OCI-LY1 (cell line): ENCODE data around the gene PIP5K1C.

Experiments
- EZH2 ChIP-seq: fragments of 200-600 bp; sonication (generic), shearing (Covaris generic); IDR thresholded peaks from 2 replicates; pipeline ENCODE4 v1.8.0; 2017; ENCODE audit warnings: borderline replicate concordance, mixed run types, mild to moderate bottlenecking, antibody characterized with exemption, low read length, moderate library complexity, mixed read lengths
- TF ChIP-seq, protein P1 (sequence below): fragments of 200-600 bp; sonication (generic), shearing (Covaris generic); IDR thresholded peaks from 2 replicates; pipeline ENCODE4 v1.5.1; 2017; ENCODE audit warnings: mild to moderate bottlenecking, antibody characterized with exemption, low read length, moderate library complexity, mixed read lengths

DNA sequence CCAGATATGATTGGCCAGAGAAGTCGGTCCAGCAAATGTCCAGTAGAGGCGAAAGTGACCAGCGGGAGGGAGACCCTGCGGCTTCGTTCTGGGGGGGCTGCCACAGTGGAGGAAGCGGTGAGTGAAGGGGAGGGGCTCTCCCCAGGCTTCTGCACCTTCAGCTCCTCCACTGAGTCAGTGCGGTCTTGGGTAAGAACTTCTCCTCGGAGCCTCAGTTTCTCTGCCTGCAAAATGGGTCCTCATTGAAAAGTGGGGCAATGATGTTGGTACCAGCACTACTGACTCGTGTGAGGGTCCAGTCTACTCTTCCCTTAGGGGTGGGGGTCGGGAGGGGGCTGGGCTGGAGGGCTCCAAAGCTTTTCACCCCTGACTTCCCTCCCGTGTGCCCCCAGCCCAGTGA is 110.8 kb downstream of the PIP5K1C start:
- TF ChIP-seq EZH2 = no peak
- TF ChIP-seq, protein P1, sequence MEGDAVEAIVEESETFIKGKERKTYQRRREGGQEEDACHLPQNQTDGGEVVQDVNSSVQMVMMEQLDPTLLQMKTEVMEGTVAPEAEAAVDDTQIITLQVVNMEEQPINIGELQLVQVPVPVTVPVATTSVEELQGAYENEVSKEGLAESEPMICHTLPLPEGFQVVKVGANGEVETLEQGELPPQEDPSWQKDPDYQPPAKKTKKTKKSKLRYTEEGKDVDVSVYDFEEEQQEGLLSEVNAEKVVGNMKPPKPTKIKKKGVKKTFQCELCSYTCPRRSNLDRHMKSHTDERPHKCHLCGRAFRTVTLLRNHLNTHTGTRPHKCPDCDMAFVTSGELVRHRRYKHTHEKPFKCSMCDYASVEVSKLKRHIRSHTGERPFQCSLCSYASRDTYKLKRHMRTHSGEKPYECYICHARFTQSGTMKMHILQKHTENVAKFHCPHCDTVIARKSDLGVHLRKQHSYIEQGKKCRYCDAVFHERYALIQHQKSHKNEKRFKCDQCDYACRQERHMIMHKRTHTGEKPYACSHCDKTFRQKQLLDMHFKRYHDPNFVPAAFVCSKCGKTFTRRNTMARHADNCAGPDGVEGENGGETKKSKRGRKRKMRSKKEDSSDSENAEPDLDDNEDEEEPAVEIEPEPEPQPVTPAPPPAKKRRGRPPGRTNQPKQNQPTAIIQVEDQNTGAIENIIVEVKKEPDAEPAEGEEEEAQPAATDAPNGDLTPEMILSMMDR = no peak
